Neural cell (in vitro differentiated cells): ENCODE measurements around the gene DGKI. TPM values are rescaled to one million over a fixed set of nuclear protein-coding genes. Genes with fewer than 3 reads are reported as not detected.
"Not testable (repeated sequence)": the region's sequence is repeated elsewhere in the genome, so short reads cannot be mapped to it uniquely, and the experiment has no call there.

ENCODE experiments used
- H2AFZ ChIP-seq: fragments of 200-600, 300-800 bp; sonication (generic), shearing (Covaris generic); 2 replicates; pipeline ENCODE4 v1.6.0; 2014; ENCODE audit warnings: low read depth, mild to moderate bottlenecking, antibody characterized with exemption, low read length, moderate library complexity
- H3F3A ChIP-seq: fragments of 200-600 bp; shearing (Covaris generic); 2 replicates; pipeline ENCODE4 v1.6.1; 2016; ENCODE audit warnings: mild to moderate bottlenecking, moderate library complexity, mixed read lengths, antibody characterized with exemption, low read length; ENCODE audit not compliant: insufficient read depth, poor library complexity, severe bottlenecking
- H3K27ac ChIP-seq: fragments of 200-600, 300-800 bp; sonication (generic), shearing (Covaris generic); 2 replicates; pipeline ENCODE4 v1.5.1; 2014; ENCODE audit warnings: mild to moderate bottlenecking, low read length, moderate library complexity
- H3K27me3 ChIP-seq: fragments of 300-800, 200-600 bp; sonication (generic), shearing (Covaris generic); 2 replicates; pipeline ENCODE4 v1.6.0; 2014; ENCODE audit warnings: mild to moderate bottlenecking, low read depth, low read length, moderate library complexity; ENCODE audit not compliant: insufficient read depth
- H3K36me3 ChIP-seq: fragments of 300-800, 200-600 bp; sonication (generic), shearing (Covaris generic); 2 replicates; pipeline ENCODE4 v1.5.1; 2014; ENCODE audit warnings: mild to moderate bottlenecking, antibody characterized with exemption, low read length, moderate library complexity; ENCODE audit not compliant: insufficient read depth
- H3K4me2 ChIP-seq: fragments of 300-800, 200-600 bp; sonication (generic), shearing (Covaris generic); 2 replicates; pipeline ENCODE4 v1.6.0; 2014; ENCODE audit warnings: mild to moderate bottlenecking, low read length
- H3K4me3 ChIP-seq: fragments of 300-800, 200-600 bp; sonication (generic), shearing (Covaris generic); 2 replicates; pipeline ENCODE4 v1.5.1; 2014; ENCODE audit warnings: mild to moderate bottlenecking, low read length, moderate library complexity
- H3K79me2 ChIP-seq: fragments of 200-600 bp; shearing (Covaris generic); replicated peaks from 2 replicates; pipeline ENCODE4 v1.6.0; 2014; ENCODE audit warnings: mild to moderate bottlenecking, low read length, moderate library complexity; ENCODE audit not compliant: insufficient read depth
- H3K9ac ChIP-seq: fragments of 300-800, 200-600 bp; sonication (generic), shearing (Covaris generic); 2 replicates; pipeline ENCODE4 v1.6.1; 2016; ENCODE audit warnings: mild to moderate bottlenecking, low read length, mixed read lengths
- H3K9me2 ChIP-seq: fragments of 200-600 bp; shearing (Covaris generic); 2 replicates; pipeline ENCODE4 v1.6.1; 2016; ENCODE audit warnings: mild to moderate bottlenecking, low read length, mixed read lengths; ENCODE audit not compliant: insufficient read depth
- H3K9me3 ChIP-seq: fragments of 200-600, 300-800 bp; sonication (generic), shearing (Covaris generic); 2 replicates; pipeline ENCODE4 v1.6.1; 2016; ENCODE audit warnings: mild to moderate bottlenecking, mixed run types, low read length, moderate library complexity, mixed read lengths
- H4K20me1 ChIP-seq: fragments of 200-600 bp; shearing (Covaris generic); 2 replicates; pipeline ENCODE4 v1.6.1; 2016; ENCODE audit warnings: mild to moderate bottlenecking, mixed run types; ENCODE audit not compliant: insufficient read depth
- EP300 ChIP-seq: fragments of 450-650 bp; conservative IDR thresholded peaks from 2 replicates; pipeline ENCODE4 v1.6.1; 2014; ENCODE audit warnings: antibody characterized with exemption, mild to moderate bottlenecking, moderate library complexity; ENCODE audit not compliant: poor library complexity, severe bottlenecking
- EZH2 ChIP-seq: fragments of 200-600, 300-800 bp; shearing (Covaris generic), sonication (generic); IDR thresholded peaks from 2 replicates; pipeline ENCODE4 v1.6.1; 2014; ENCODE audit warnings: antibody characterized with exemption, low read length, borderline replicate concordance, mild to moderate bottlenecking; ENCODE audit not compliant: insufficient read depth, poor library complexity, severe bottlenecking
- MXI1 ChIP-seq: fragments of 450-650 bp; conservative IDR thresholded peaks from 2 replicates; pipeline ENCODE4 v1.6.1; 2014; ENCODE audit warnings: antibody characterized with exemption, mild to moderate bottlenecking; ENCODE audit not compliant: poor library complexity, severe bottlenecking
- POLR2AphosphoS5 ChIP-seq: IDR thresholded peaks from 2 replicates; pipeline ENCODE4 v1.6.1; 2012
- RAD21 ChIP-seq: fragments of 450-650 bp; conservative IDR thresholded peaks from 2 replicates; pipeline ENCODE4 v1.6.1; 2014; ENCODE audit warnings: antibody characterized with exemption, mild to moderate bottlenecking, moderate library complexity
- REST ChIP-seq: IDR thresholded peaks from 2 replicates; pipeline ENCODE4 v1.6.1; 2012; ENCODE audit warnings: borderline replicate concordance
- SMC3 ChIP-seq: fragments of 450-650 bp; conservative IDR thresholded peaks from 2 replicates; pipeline ENCODE4 v1.6.1; 2014; ENCODE audit warnings: antibody characterized with exemption, mild to moderate bottlenecking, moderate library complexity; ENCODE audit not compliant: poor library complexity
- TAF1 ChIP-seq: IDR thresholded peaks from 2 replicates; pipeline ENCODE4 v1.6.1; 2012; ENCODE audit warnings: low read depth
- polyA plus RNA-seq: library from polyadenylated mRNA; depleted of rRNA; stranded (reverse); fragments of >200 nt; gene quantifications from 2 replicates; pipeline ENCODE4 v1.2.3, GENCODE V29; 2014
- TF ChIP-seq, protein P1 (sequence below): fragments of 450-650 bp; IDR thresholded peaks from 2 replicates; pipeline ENCODE4 v1.5.1; 2014; ENCODE audit warnings: antibody characterized with exemption, mild to moderate bottlenecking, moderate library complexity; ENCODE audit not compliant: poor library complexity, severe bottlenecking

Gene DGKI
- polyA plus RNA-seq, 1 donor from 2014 or later = 15.8 TPM

GRCh38 chr7:137832382-137832781 lies 14.4 kb downstream of the DGKI start:
- no peak overlapping the region for H3K9ac ChIP-seq
- TF ChIP-seq POLR2AphosphoS5 (no peak), EZH2 (no peak), RAD21 (no peak)
- peaks cover 14% of the 10 kb centered on the region for H3K79me2 ChIP-seq
- no peaks in the 10 kb centered on the region for H3K9me2 ChIP-seq
- H3K36me3 ChIP-seq = no peaks in the 10 kb centered on the region
- no peak overlapping the region for H3K4me3 ChIP-seq
- H2AFZ ChIP-seq = no peak overlapping the region
- no peak overlapping the region for H3K27ac ChIP-seq
- no peaks in the 10 kb centered on the region for H3F3A ChIP-seq
- H3K4me2 ChIP-seq = no peak overlapping the region
- H3K27me3 ChIP-seq = no peaks in the 10 kb centered on the region
- H3K9me3 ChIP-seq = no peaks in the 10 kb centered on the region
- H4K20me1 ChIP-seq = no peaks in the 10 kb centered on the region

GRCh38 chr7:137831555-137831954 lies 15.2 kb downstream of the DGKI start:
- H3K4me3 ChIP-seq, H3K9me2 ChIP-seq, H3K36me3 ChIP-seq, H3K9ac ChIP-seq, H4K20me1 ChIP-seq, H2AFZ ChIP-seq, H3K4me2 ChIP-seq, H3F3A ChIP-seq, H3K27ac ChIP-seq, H3K9me3 ChIP-seq, H3K27me3 ChIP-seq: not testable (repeated sequence)
- H3K79me2 ChIP-seq = peaks cover 14% of the 10 kb centered on the region

DNA sequence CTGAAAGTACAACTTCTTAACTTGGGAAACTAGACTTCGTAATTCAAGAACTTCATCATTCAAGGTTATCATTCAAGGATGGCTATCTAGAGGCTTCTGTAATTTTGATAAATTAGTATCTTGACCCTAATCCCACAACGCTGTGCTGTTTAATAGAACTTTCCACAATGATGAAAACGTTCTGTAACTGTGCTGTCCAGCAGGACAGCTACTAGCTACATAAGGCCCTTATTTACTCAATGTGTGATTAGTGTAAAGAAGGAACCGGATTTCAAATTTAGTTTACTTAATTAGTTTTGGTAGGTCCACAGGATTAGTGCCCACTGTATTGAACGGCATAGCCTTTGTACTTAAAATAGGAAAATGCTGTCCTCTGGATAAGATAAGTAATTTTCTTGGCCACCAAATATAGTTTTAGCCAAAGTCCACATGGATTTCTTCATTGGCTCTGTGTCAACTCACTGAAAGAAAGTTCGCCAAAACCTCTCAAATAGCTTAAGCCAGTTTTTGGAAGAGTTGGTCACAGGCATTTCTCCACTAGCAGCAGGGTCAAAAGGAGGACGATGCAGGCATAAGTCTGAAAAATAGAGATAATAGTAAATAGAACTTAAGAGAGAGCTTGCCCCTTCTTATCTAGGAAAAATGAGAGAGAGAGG lies 17.3 kb downstream of the DGKI start:
- Histone ChIP-seq H3K4me2 (no peak overlapping the region), H3K4me3 (no peak overlapping the region), H3K79me2 (peaks cover 10% of the 10 kb centered on the region), H3F3A (no peaks in the 10 kb centered on the region), H3K9ac (no peak overlapping the region), H2AFZ (no peak overlapping the region), H3K36me3 (no peaks in the 10 kb centered on the region), H3K9me3 (no peaks in the 10 kb centered on the region), H3K27me3 (no peaks in the 10 kb centered on the region), H3K9me2 (no peaks in the 10 kb centered on the region), H4K20me1 (no peaks in the 10 kb centered on the region), H3K27ac (no peak overlapping the region)
- TF ChIP-seq SMC3 (no peak), POLR2AphosphoS5 (no peak), RAD21 (no peak), EP300 (no peak), TAF1 (no peak), REST (no peak), MXI1 (no peak), EZH2 (no peak)
- TF ChIP-seq, protein P1, sequence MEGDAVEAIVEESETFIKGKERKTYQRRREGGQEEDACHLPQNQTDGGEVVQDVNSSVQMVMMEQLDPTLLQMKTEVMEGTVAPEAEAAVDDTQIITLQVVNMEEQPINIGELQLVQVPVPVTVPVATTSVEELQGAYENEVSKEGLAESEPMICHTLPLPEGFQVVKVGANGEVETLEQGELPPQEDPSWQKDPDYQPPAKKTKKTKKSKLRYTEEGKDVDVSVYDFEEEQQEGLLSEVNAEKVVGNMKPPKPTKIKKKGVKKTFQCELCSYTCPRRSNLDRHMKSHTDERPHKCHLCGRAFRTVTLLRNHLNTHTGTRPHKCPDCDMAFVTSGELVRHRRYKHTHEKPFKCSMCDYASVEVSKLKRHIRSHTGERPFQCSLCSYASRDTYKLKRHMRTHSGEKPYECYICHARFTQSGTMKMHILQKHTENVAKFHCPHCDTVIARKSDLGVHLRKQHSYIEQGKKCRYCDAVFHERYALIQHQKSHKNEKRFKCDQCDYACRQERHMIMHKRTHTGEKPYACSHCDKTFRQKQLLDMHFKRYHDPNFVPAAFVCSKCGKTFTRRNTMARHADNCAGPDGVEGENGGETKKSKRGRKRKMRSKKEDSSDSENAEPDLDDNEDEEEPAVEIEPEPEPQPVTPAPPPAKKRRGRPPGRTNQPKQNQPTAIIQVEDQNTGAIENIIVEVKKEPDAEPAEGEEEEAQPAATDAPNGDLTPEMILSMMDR = no peak
